Smooth muscle cell (in vitro differentiated cells): ENCODE data around the gene LUC7L. TPM values are rescaled to one million over a fixed set of nuclear protein-coding genes. Genes with fewer than 3 reads are reported as not detected.
"Not testable (repeated sequence)": the region's sequence is repeated elsewhere in the genome, so short reads cannot be mapped to it uniquely, and the experiment has no call there.

ENCODE experiments used
- DNase-seq: peaks from one replicate; lab custom pipeline; 2025; ENCODE audit not compliant: unreplicated experiment; lab: John Stamatoyannopoulos, UW
- H2AFZ ChIP-seq: fragments of 200-600 bp; sonication (generic); 2 replicates; pipeline ENCODE4 v1.6.0; 2016; ENCODE audit warnings: antibody characterized with exemption, low read depth, mild to moderate bottlenecking
- H3F3A ChIP-seq: fragments of 200-600 bp; sonication (generic); 2 replicates; pipeline ENCODE4 v1.6.0; 2017; ENCODE audit warnings: antibody characterized with exemption, low read depth
- H3K27ac ChIP-seq: fragments of 200-600 bp; sonication (generic); 2 replicates; pipeline ENCODE4 v1.5.1; 2016; ENCODE audit warnings: low read depth, mild to moderate bottlenecking
- H3K27me3 ChIP-seq: fragments of 200-600 bp; sonication (generic); 2 replicates; pipeline ENCODE4 v1.6.1; 2016; ENCODE audit warnings: low read depth, mild to moderate bottlenecking
- H3K36me3 ChIP-seq: fragments of 200-600 bp; sonication (generic); 2 replicates; pipeline ENCODE4 v1.5.1; 2016; ENCODE audit warnings: low read depth
- H3K4me1 ChIP-seq: fragments of 200-600 bp; sonication (generic); 2 replicates; pipeline ENCODE4 v1.5.1; 2016; ENCODE audit warnings: low read depth
- H3K4me2 ChIP-seq: fragments of 200-600 bp; sonication (generic); 2 replicates; pipeline ENCODE4 v1.6.0; 2016; ENCODE audit warnings: mild to moderate bottlenecking
- H3K4me3 ChIP-seq: fragments of 200-600 bp; sonication (generic); 2 replicates; pipeline ENCODE4 v1.5.1; 2016; ENCODE audit warnings: mild to moderate bottlenecking
- H3K79me2 ChIP-seq: fragments of 200-600 bp; sonication (generic); 2 replicates; pipeline ENCODE4 v1.6.0; 2016; ENCODE audit warnings: low read depth, mild to moderate bottlenecking
- H3K9ac ChIP-seq: fragments of 200-600 bp; sonication (generic); 2 replicates; pipeline ENCODE4 v1.6.0; 2016; ENCODE audit warnings: low read depth
- H3K9me3 ChIP-seq: fragments of 200-600 bp; sonication (generic); replicated peaks from 2 replicates; pipeline ENCODE4 v1.5.1; 2016; ENCODE audit warnings: low read depth
- H4K20me1 ChIP-seq: fragments of 200-600 bp; sonication (generic); 2 replicates; pipeline ENCODE4 v1.6.0; 2016; ENCODE audit warnings: low read depth
- WGBS: methylation state at CpG from one replicate; pipeline ENCODE4 v1.1.7; 2016; ENCODE audit warnings: low lambda C conversion rate; 5-methylcytosine and 5-hydroxymethylcytosine counted together
- polyA plus RNA-seq: library from polyadenylated mRNA; unstranded; fragments of >200 nt; fragmentation: Nextera tagmentation; extraction: Ambion mirVana; gene quantifications from 2 replicates; pipeline ENCODE4 v1.2.1, GENCODE V29; 2016
- total RNA-seq: library from RNA; depleted of rRNA; stranded (reverse); fragments of >200 nt; gene quantifications from 2 replicates; pipeline ENCODE4 v1.2.3, GENCODE V29; 2014
- TF ChIP-seq, protein P1 (sequence below): fragments of 200-600 bp; sonication (generic); IDR thresholded peaks from 2 replicates; pipeline ENCODE4 v1.5.1; 2017; ENCODE audit warnings: borderline replicate concordance, mild to moderate bottlenecking, antibody characterized with exemption; ENCODE audit not compliant: insufficient read depth, poor library complexity, severe bottlenecking

The LUC7L gene
- total and polyA plus RNA-seq, 2 experiments from 2014 or later, result 56.2 to 70.6 TPM

GRCh38 chr16:165539-166374 is 63.5 kb downstream of the LUC7L start, which contains the start of gene HBM:
Gene HBM, plus strand, starts transcription at chr16:165978. Its CDS starts 20 bp downstream, at chr16:165998.
- H3K9me3 ChIP-seq, result no peaks in the 10 kb centered on the region
- no peak within 1 kb of the TSS for H2AFZ ChIP-seq
- H3K36me3 ChIP-seq, result no peaks in the 10 kb centered on the region
- H4K20me1 ChIP-seq, result no peaks in the 10 kb centered on the region
- no peaks in the 10 kb centered on the region for H3K79me2 ChIP-seq
- H3K27ac ChIP-seq, result no peak within 1 kb of the TSS
- peaks cover 71% of the 10 kb centered on the region for H3K27me3 ChIP-seq
- H3F3A ChIP-seq, result no peaks in the 10 kb centered on the region
- H3K9ac ChIP-seq, result no peak within 1 kb of the TSS
- 7% methylated on average over 62 of the region's 75 CpGs for WGBS
- H3K4me1 ChIP-seq, result peaks cover 5% of the 10 kb centered on the region
- peak within 1 kb of the TSS; percentile 8 for H3K4me3 ChIP-seq
- TF ChIP-seq, protein P1, sequence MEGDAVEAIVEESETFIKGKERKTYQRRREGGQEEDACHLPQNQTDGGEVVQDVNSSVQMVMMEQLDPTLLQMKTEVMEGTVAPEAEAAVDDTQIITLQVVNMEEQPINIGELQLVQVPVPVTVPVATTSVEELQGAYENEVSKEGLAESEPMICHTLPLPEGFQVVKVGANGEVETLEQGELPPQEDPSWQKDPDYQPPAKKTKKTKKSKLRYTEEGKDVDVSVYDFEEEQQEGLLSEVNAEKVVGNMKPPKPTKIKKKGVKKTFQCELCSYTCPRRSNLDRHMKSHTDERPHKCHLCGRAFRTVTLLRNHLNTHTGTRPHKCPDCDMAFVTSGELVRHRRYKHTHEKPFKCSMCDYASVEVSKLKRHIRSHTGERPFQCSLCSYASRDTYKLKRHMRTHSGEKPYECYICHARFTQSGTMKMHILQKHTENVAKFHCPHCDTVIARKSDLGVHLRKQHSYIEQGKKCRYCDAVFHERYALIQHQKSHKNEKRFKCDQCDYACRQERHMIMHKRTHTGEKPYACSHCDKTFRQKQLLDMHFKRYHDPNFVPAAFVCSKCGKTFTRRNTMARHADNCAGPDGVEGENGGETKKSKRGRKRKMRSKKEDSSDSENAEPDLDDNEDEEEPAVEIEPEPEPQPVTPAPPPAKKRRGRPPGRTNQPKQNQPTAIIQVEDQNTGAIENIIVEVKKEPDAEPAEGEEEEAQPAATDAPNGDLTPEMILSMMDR, result no peak
- H3K4me2 ChIP-seq, result peak within 1 kb of the TSS; percentile 78
- DNase-seq, result no peak

- peaks cover 64% of the 10 kb centered on the region for H3K27me3 ChIP-seq
- WGBS, result 6% methylated on average over 41 of the region's 77 CpGs
- peak overlapping the region; percentile 8 for H3K4me3 ChIP-seq
- TF ChIP-seq, protein P1, result no peak
- no peaks in the 10 kb centered on the region for H4K20me1 ChIP-seq
- H3K79me2 ChIP-seq, result no peaks in the 10 kb centered on the region
- no peaks in the 10 kb centered on the region for H3K9me3 ChIP-seq
- H3K4me2 ChIP-seq, result peak overlapping the region; percentile 78
- peaks cover 5% of the 10 kb centered on the region for H3K4me1 ChIP-seq
- no peak overlapping the region for H2AFZ ChIP-seq
- no peaks in the 10 kb centered on the region for H3K36me3 ChIP-seq
- H3K9ac ChIP-seq, result no peak overlapping the region
- no peaks in the 10 kb centered on the region for H3F3A ChIP-seq
- DNase-seq, result no peak
- H3K27ac ChIP-seq, result no peak overlapping the region
These were observed 64.3 kb downstream of the LUC7L start for GRCh38 chr16:164827-165538.

- WGBS, result no CpG with 5 or more reads among the region's 80 CpGs
- H2AFZ ChIP-seq, H3K4me2 ChIP-seq, H3K4me1 ChIP-seq, H3K27ac ChIP-seq, DNase-seq, H3F3A ChIP-seq, H3K9ac ChIP-seq, H3K9me3 ChIP-seq, H3K79me2 ChIP-seq, H3K36me3 ChIP-seq, H3K4me3 ChIP-seq, H4K20me1 ChIP-seq: not testable (repeated sequence)
- H3K27me3 ChIP-seq, result peaks cover 63% of the 10 kb centered on the region
These were observed 65.0 kb downstream of the LUC7L start for GRCh38 chr16:164134-164823.

DNA sequence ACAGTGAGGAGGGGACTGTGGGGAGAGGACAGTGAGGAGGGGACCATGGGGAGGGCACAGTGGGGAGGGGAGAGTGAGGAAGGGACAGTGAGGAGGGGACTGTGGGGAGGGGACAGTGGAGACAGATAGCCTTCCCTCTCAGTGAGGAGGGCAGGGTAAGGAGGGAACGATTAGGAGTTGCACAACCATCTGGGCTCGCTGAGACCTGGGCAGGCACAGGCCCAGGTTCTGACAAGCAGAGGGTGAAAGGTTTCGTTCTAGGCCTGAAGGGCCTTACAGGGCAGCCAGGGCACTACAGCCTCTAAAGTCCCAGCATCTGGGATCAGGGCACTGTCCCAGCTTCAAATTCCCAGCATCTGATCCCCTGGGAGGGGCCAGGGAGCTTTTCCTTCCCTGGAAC is 65.6 kb downstream of the LUC7L start:
- not testable (repeated sequence) for H3K4me3 ChIP-seq, H3K9ac ChIP-seq, H3K4me2 ChIP-seq, H3K4me1 ChIP-seq, H3K36me3 ChIP-seq, H2AFZ ChIP-seq, H3K27ac ChIP-seq, H3K79me2 ChIP-seq, H3K9me3 ChIP-seq, H3F3A ChIP-seq, DNase-seq, H4K20me1 ChIP-seq
- WGBS, result 40% methylated on average over 1 of the region's 3 CpGs
- H3K27me3 ChIP-seq, result peaks cover 62% of the 10 kb centered on the region

DNA sequence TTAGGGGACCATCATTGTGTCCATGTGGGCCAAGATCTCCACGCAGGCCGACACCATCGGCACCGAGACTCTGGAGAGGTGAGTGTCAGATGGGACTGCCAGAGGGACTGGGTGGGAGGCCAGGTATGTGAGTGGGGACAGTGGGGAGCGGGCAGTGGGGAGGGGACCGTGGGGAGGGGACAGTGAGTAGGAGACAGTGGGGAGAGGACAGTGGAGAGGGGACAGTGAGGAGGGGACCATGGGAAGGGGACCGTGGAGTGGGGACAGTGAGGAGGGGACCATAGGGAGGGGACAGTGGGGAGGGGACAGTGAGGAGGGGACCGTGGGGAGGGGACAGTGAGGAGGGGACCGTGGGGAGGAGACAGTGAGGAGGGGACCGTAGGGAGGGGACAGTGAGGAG is 66.1 kb downstream of the LUC7L start:
- not testable (repeated sequence) for H3F3A ChIP-seq, H3K4me2 ChIP-seq, H3K4me1 ChIP-seq, H2AFZ ChIP-seq, H3K36me3 ChIP-seq, H3K9ac ChIP-seq, H3K79me2 ChIP-seq, DNase-seq, H3K27ac ChIP-seq, H3K4me3 ChIP-seq, H3K9me3 ChIP-seq, H4K20me1 ChIP-seq
- peaks cover 61% of the 10 kb centered on the region for H3K27me3 ChIP-seq
- WGBS, result no CpG with 5 or more reads among the region's 10 CpGs
